ENCODE data around the gene EEF1A1. TPM values are rescaled to one million over a fixed set of nuclear protein-coding genes. Genes with fewer than 3 reads are reported as not detected.

Gene EEF1A1
- total and polyA plus RNA-seq, 2 of the 8 experiments (the other 6 are each of a cell fraction or from before 2014, with no cell fraction given) = 13,823 to 13,927 TPM

GRCh38 chr6:73516514-73517489, 4.0 kb downstream of the EEF1A1 start (continued):
- TF ChIP-seq, protein P1, sequence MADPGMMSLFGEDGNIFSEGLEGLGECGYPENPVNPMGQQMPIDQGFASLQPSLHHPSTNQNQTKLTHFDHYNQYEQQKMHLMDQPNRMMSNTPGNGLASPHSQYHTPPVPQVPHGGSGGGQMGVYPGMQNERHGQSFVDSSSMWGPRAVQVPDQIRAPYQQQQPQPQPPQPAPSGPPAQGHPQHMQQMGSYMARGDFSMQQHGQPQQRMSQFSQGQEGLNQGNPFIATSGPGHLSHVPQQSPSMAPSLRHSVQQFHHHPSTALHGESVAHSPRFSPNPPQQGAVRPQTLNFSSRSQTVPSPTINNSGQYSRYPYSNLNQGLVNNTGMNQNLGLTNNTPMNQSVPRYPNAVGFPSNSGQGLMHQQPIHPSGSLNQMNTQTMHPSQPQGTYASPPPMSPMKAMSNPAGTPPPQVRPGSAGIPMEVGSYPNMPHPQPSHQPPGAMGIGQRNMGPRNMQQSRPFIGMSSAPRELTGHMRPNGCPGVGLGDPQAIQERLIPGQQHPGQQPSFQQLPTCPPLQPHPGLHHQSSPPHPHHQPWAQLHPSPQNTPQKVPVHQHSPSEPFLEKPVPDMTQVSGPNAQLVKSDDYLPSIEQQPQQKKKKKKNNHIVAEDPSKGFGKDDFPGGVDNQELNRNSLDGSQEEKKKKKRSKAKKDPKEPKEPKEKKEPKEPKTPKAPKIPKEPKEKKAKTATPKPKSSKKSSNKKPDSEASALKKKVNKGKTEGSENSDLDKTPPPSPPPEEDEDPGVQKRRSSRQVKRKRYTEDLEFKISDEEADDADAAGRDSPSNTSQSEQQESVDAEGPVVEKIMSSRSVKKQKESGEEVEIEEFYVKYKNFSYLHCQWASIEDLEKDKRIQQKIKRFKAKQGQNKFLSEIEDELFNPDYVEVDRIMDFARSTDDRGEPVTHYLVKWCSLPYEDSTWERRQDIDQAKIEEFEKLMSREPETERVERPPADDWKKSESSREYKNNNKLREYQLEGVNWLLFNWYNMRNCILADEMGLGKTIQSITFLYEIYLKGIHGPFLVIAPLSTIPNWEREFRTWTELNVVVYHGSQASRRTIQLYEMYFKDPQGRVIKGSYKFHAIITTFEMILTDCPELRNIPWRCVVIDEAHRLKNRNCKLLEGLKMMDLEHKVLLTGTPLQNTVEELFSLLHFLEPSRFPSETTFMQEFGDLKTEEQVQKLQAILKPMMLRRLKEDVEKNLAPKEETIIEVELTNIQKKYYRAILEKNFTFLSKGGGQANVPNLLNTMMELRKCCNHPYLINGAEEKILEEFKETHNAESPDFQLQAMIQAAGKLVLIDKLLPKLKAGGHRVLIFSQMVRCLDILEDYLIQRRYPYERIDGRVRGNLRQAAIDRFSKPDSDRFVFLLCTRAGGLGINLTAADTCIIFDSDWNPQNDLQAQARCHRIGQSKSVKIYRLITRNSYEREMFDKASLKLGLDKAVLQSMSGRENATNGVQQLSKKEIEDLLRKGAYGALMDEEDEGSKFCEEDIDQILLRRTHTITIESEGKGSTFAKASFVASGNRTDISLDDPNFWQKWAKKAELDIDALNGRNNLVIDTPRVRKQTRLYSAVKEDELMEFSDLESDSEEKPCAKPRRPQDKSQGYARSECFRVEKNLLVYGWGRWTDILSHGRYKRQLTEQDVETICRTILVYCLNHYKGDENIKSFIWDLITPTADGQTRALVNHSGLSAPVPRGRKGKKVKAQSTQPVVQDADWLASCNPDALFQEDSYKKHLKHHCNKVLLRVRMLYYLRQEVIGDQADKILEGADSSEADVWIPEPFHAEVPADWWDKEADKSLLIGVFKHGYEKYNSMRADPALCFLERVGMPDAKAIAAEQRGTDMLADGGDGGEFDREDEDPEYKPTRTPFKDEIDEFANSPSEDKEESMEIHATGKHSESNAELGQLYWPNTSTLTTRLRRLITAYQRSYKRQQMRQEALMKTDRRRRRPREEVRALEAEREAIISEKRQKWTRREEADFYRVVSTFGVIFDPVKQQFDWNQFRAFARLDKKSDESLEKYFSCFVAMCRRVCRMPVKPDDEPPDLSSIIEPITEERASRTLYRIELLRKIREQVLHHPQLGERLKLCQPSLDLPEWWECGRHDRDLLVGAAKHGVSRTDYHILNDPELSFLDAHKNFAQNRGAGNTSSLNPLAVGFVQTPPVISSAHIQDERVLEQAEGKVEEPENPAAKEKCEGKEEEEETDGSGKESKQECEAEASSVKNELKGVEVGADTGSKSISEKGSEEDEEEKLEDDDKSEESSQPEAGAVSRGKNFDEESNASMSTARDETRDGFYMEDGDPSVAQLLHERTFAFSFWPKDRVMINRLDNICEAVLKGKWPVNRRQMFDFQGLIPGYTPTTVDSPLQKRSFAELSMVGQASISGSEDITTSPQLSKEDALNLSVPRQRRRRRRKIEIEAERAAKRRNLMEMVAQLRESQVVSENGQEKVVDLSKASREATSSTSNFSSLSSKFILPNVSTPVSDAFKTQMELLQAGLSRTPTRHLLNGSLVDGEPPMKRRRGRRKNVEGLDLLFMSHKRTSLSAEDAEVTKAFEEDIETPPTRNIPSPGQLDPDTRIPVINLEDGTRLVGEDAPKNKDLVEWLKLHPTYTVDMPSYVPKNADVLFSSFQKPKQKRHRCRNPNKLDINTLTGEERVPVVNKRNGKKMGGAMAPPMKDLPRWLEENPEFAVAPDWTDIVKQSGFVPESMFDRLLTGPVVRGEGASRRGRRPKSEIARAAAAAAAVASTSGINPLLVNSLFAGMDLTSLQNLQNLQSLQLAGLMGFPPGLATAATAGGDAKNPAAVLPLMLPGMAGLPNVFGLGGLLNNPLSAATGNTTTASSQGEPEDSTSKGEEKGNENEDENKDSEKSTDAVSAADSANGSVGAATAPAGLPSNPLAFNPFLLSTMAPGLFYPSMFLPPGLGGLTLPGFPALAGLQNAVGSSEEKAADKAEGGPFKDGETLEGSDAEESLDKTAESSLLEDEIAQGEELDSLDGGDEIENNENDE (IDR thresholded peaks at IDR 0.05; ENCODE audit: insufficient replicate concordance, low read length) = peak; percentile 5
- TF ChIP-seq SIN3A (conservative IDR thresholded peaks at IDR 0.05 in 1 of 2, IDR thresholded peaks at IDR 0.05 in 1 of 2; ENCODE audit: low read depth in 1 of 2, low read length in 2 of 2) = 0 out of 4 replicates have a peak, but pooled peaks of 1 of the 2 experiments have one; percentile 47
- peak; percentile 93 for TF ChIP-seq SIRT6 (IDR thresholded peaks at IDR 0.05; ENCODE audit: low read length)
